ENCODE results near the gene WDR83. TPM values are rescaled to one million over a fixed set of nuclear protein-coding genes. Genes with fewer than 3 reads are reported as not detected.
A peak's percentile ranks its signal among the peaks of the same experiment; 100 is the strongest.

The WDR83 gene
- total and polyA plus RNA-seq, 8 donors, result 1.4 to 33.4 (median 11.4) TPM

- DNase-seq, result no peak
- no peak overlapping the region for H3K4me3 ChIP-seq
- intact Hi-C loops (cut with DNase I; ENCODE audit: low total_unique reads), result no loop called here
- WGBS, 5 donors, result 74 to 96% (median 94%) methylated on average over 3 to 15 of the region's 15 CpGs
- H3K36me3 ChIP-seq, result peaks cover 63 to 90% (median 89%) of the 10 kb centered on the region in 4 donors
- peaks cover 0 to 36% (median 16%) of the 10 kb centered on the region in 4 donors for H3K4me1 ChIP-seq
- TF ChIP-seq EP300 (IDR thresholded peaks at IDR 0.05) (no peak), POLR2A (IDR thresholded peaks at IDR 0.05) (no peak), POLR2AphosphoS5 (IDR thresholded peaks at IDR 0.05) (no peak), CTCF (IDR thresholded peaks at IDR 0.05) (no peak)
- H3K27ac ChIP-seq, result no peak overlapping the region
- no peaks in the 10 kb centered on the region for H3K27me3 ChIP-seq
- H3K9me3 ChIP-seq, result no peaks in the 10 kb centered on the region
These were observed 48.5 kb downstream of the WDR83 start for GRCh38 chr19:12715102-12715501.

- peaks cover 8 to 44% (median 24%) of the 10 kb centered on the region in 4 donors for H3K4me1 ChIP-seq
- TF ChIP-seq EP300 (IDR thresholded peaks at IDR 0.05), result no peak
- no peaks in the 10 kb centered on the region for H3K9me3 ChIP-seq
- H3K4me3 ChIP-seq, result no peak overlapping the region
- no peaks in the 10 kb centered on the region for H3K27me3 ChIP-seq
- intact Hi-C loops (cut with DNase I; ENCODE audit: low total_unique reads), result no loop called here
- H3K36me3 ChIP-seq, result peaks cover 55 to 82% (median 81%) of the 10 kb centered on the region in 4 donors
- no peak for DNase-seq
- H3K27ac ChIP-seq, result no peak overlapping the region
- 81 to 98% (median 95%) methylated on average over 3 of the region's 3 CpGs for WGBS, 5 donors
These were observed 49.3 kb downstream of the WDR83 start for GRCh38 chr19:12715929-12716328.

- Histone ChIP-seq H3K9me3 (no peaks in the 10 kb centered on the region), H3K4me3 (peak overlapping the region; percentile 77 to 97 (median 84)), H3K36me3 (peaks cover 24 to 42% (median 40%) of the 10 kb centered on the region in 4 donors), H3K4me1 (peaks cover 22 to 74% (median 53%) of the 10 kb centered on the region in 4 donors), H3K27me3 (no peaks in the 10 kb centered on the region), H3K27ac (peak overlapping the region in 4 of 5 donors; percentile 92 to 97 (median 94))
- 82 to 91% (median 87%) methylated on average over 10 of the region's 10 CpGs for WGBS, 5 donors
- intact Hi-C loops (cut with DNase I; ENCODE audit: low total_unique reads), result no loop called here
- DNase-seq, result no peak
- TF ChIP-seq POLR2AphosphoS5 (IDR thresholded peaks at IDR 0.05) (no peak), POLR2A (IDR thresholded peaks at IDR 0.05) (no peak), CTCF (IDR thresholded peaks at IDR 0.05) (no peak), EP300 (IDR thresholded peaks at IDR 0.05) (no peak)
These were observed 53.7 kb downstream of the WDR83 start for GRCh38 chr19:12720296-12720695.

DNA sequence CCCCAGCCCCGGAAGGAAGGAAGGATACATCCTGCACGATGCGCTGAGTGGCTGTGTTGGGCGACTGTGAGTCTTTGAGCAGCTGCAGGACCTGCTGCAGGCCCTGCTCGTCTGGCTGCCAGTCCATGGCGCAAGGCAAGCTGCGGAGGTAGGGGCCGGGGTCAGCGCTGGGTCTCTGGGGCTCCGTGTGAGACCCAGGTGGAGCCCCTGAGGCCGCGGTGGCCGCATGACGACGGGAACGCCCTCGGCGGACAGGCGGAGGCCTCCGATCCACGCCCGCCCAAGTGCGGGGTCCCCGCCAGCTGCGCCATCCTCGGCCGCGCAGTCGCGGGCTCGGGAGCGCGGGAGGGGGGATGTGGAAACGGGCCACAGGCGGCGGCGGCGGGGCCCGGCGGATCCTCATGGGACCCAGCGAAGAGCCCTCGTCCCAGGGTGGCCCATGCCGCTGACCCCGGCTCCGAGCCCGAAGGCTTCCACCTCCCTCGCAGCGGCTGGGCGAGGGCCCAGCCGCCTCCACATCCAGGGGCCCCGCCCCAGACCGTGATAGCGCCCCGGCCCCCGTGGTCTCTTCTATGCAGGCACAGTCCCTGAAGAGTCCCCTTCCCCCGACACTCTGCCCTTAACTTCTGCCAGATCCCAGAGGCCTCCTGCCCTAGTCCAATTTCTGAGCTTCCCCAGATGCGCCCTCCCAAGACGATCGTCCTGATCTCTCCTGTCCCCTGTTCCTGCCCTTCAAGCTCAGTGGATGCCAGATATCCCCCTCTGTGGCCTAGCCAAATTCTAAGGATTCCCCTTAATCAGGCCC lies 54.4 kb downstream of the WDR83 start:
- TF ChIP-seq EP300 (IDR thresholded peaks at IDR 0.05) (no peak), CTCF (IDR thresholded peaks at IDR 0.05) (no peak), POLR2A (IDR thresholded peaks at IDR 0.05) (no peak), POLR2AphosphoS5 (IDR thresholded peaks at IDR 0.05) (no peak)
- Histone ChIP-seq H3K4me1 (peaks cover 22 to 74% (median 53%) of the 10 kb centered on the region in 4 donors), H3K4me3 (peak overlapping the region; percentile 77 to 97 (median 84)), H3K36me3 (peaks cover 16 to 34% (median 33%) of the 10 kb centered on the region in 4 donors), H3K27me3 (no peaks in the 10 kb centered on the region), H3K27ac (peak overlapping the region; percentile 92 to 97 (median 95)), H3K9me3 (no peaks in the 10 kb centered on the region)
- DNase-seq, result peak in 1 of 2 donors; percentile 62
- WGBS, 5 donors, result 3 to 10% (median 4%) methylated on average over 14 to 59 of the region's 59 CpGs
- intact Hi-C loops (cut with DNase I; ENCODE audit: low total_unique reads), result no loop called here
